H1 (cell line): Measurements from ENCODE around the gene RGS5. TPM values are rescaled to one million over a fixed set of nuclear protein-coding genes. Genes with fewer than 3 reads are reported as not detected.

Experiments
- BRCA1 ChIP-seq: IDR thresholded peaks from 2 replicates; pipeline ENCODE4 v1.6.1; 2012; ENCODE audit warnings: low read depth, low read length, improper control_type of control experiment
- E2F6 ChIP-seq: IDR thresholded peaks from 2 replicates; pipeline ENCODE4 v1.6.1; 2012; ENCODE audit warnings: inconsistent platforms
- EP300 ChIP-seq, 2 experiments: IDR thresholded peaks; 1 replicate in 1 of 2; 2 replicates in 1 of 2; pipeline ENCODE4 v1.6.1; 2011 to 2012; ENCODE audit warnings: low read depth in 2 of 2, low read length in 2 of 2, mild to moderate bottlenecking in 2 of 2, borderline replicate concordance in 1 of 2, inconsistent platforms in 1 of 2, moderate library complexity in 1 of 2
- KDM5A ChIP-seq: fragments of 200-600 bp; IDR thresholded peaks from 2 replicates; pipeline ENCODE4 v1.7.1; 2012; ENCODE audit warnings: mild to moderate bottlenecking, low read length, inconsistent platforms, mixed read lengths
- SIRT6 ChIP-seq: IDR thresholded peaks from one replicate; pipeline ENCODE4 v1.7.1; 2012; ENCODE audit warnings: low read length, inconsistent platforms
- SP4 ChIP-seq: IDR thresholded peaks from 2 replicates; pipeline ENCODE4 v1.6.1; 2012; ENCODE audit warnings: low read length, inconsistent platforms
- TEAD4 ChIP-seq: IDR thresholded peaks from 2 replicates; pipeline ENCODE4 v1.6.1; 2012; ENCODE audit warnings: low read depth, low read length, inconsistent platforms, mixed read lengths
- polyA plus RNA-seq, 7 experiments: library from polyadenylated mRNA; depleted of rRNA in 3 of 7; stranded (reverse) in 5 of 7; unstranded in 2 of 7; fragments of >200 nt in 5 of 7; fragments of 200-250 nt in 2 of 7; gene quantifications; 1 replicate in 5 of 7; 2 replicates in 1 of 7; 4 replicates in 1 of 7; pipeline versions ENCODE4 v1.2.1 to v1.2.3, GENCODE V29; 2011 to 2013; ENCODE audit warnings: missing spikeins in 2 of 7, mixed read lengths in 2 of 7
- total RNA-seq: library from RNA; stranded (reverse); fragmentation: NEBNext Ultra II Directional; extraction: Animal tissue kit (Norgen Biotek cat#: 25700); gene quantifications from 2 replicates; pipeline ENCODE4 v1.2.1, GENCODE V29; 2021

Gene RGS5
- total and polyA plus RNA-seq, 2 of the 8 experiments (the other 6 are each of a cell fraction or from before 2014, with no cell fraction given): 75.5 to 103 TPM

- no peak for TF ChIP-seq E2F6
- no peak for TF ChIP-seq EP300 (IDR thresholded peaks at IDR 0.05; ENCODE audit: borderline replicate concordance in 1 of 2, low read depth in 2 of 2, low read length in 2 of 2)
- TF ChIP-seq TEAD4: no peak
- no peak for TF ChIP-seq SP4
- TF ChIP-seq KDM5A: no peak
- TF ChIP-seq SIRT6: no peak
- no peak for TF ChIP-seq BRCA1
Measured at GRCh38 chr1:163095213-163095612, 107.5 kb downstream of the RGS5 start (continued).
